ENCODE measurements around the gene SWI5. TPM values are rescaled to one million over a fixed set of nuclear protein-coding genes. Genes with fewer than 3 reads are reported as not detected.

The SWI5 gene
- total and polyA plus RNA-seq, 2 experiments from 2014 or later, result 26.6 to 42.5 TPM

GRCh38 chr9:128257086-128257825 lies 18.8 kb upstream of the SWI5 start (continued):
- no peak for TF ChIP-seq ETS1 (IDR thresholded peaks at IDR 0.05)
- no peak for TF ChIP-seq NANOG (IDR thresholded peaks at IDR 0.05; ENCODE audit: borderline replicate concordance)
- no peak for TF ChIP-seq REST (IDR thresholded peaks at IDR 0.05; ENCODE audit: unreplicated experiment)
- TF ChIP-seq STAT1 (IDR thresholded peaks at IDR 0.05; ENCODE audit: unreplicated experiment), result no peak
- TF ChIP-seq CREB1 (CRISPR knock-in tag; IDR thresholded peaks at IDR 0.05; ENCODE audit: low read depth), result no peak
- TF ChIP-seq JUNB (IDR thresholded peaks at IDR 0.05; ENCODE audit: unreplicated experiment), result no peak
- TF ChIP-seq CTCF (conservative IDR thresholded peaks at IDR 0.05; ENCODE audit: low read depth in 2 of 2), result no peak

GRCh38 chr9:128257907-128258306 lies 18.2 kb upstream of the SWI5 start:
- Mint-ChIP-seq H3K36me3 (ENCODE audit: low read depth) (peaks cover 35% of the 10 kb centered on the region), H3K4me1 (peaks cover 26% of the 10 kb centered on the region), H3K27me3 (ENCODE audit: insufficient read depth, low read depth, poor library complexity) (peaks cover 21% of the 10 kb centered on the region), H3K4me3 (no peak overlapping the region; the same call in 2 of the 3 replicates), H3K27ac (peak overlapping the region; percentile 41; the same call in 1 of the 2 replicates), H3K9me3 (no peaks in the 10 kb centered on the region; the same call in 2 of the 3 replicates)
- ATAC-seq (no peak), DNase-seq (ENCODE audit: low spot score) (no peak)
- Histone ChIP-seq H2AFZ (no peak overlapping the region), H4K20me1 (replicated peaks; ENCODE audit: insufficient read depth) (peaks cover 18% of the 10 kb centered on the region), H3K9me2 (ENCODE audit: insufficient read depth) (no peaks in the 10 kb centered on the region), H3F3A (replicated peaks; ENCODE audit: low read depth) (peaks cover 10% of the 10 kb centered on the region; the same call in 1 of the 2 replicates), H3K27ac (ENCODE audit: low read depth) (no peak overlapping the region), H3K4me2 (no peak overlapping the region), H3K79me2 (replicated peaks; ENCODE audit: insufficient read depth) (no peaks in the 10 kb centered on the region), H3K36me3 (ENCODE audit: insufficient read depth) (peaks cover 4% of the 10 kb centered on the region; the same call in 1 of the 2 replicates), H3K4me3 (no peak overlapping the region), H3K4me1 (ENCODE audit: insufficient read depth) (peaks cover 7% of the 10 kb centered on the region), H3K27me3 (ENCODE audit: insufficient read depth) (no peaks in the 10 kb centered on the region)
- no peak for TF ChIP-seq STAT1 (IDR thresholded peaks at IDR 0.05; ENCODE audit: unreplicated experiment)
- no peak for TF ChIP-seq CTCF (conservative IDR thresholded peaks at IDR 0.05; ENCODE audit: low read depth in 2 of 2)
- TF ChIP-seq EZH2phosphoT487 (IDR thresholded peaks at IDR 0.05; ENCODE audit: unreplicated experiment), result no peak
- no peak for TF ChIP-seq ZNF114 (CRISPR knock-in tag; IDR thresholded peaks at IDR 0.05)
- no peak for TF ChIP-seq NANOG (IDR thresholded peaks at IDR 0.05; ENCODE audit: borderline replicate concordance)
- no peak for TF ChIP-seq JUNB (IDR thresholded peaks at IDR 0.05; ENCODE audit: unreplicated experiment)
- TF ChIP-seq ZNF331 (CRISPR knock-in tag; IDR thresholded peaks at IDR 0.05; ENCODE audit: low read depth), result no peak
- TF ChIP-seq CREB1 (CRISPR knock-in tag; IDR thresholded peaks at IDR 0.05; ENCODE audit: low read depth), result no peak
- TF ChIP-seq EZH2 (IDR thresholded peaks at IDR 0.05; ENCODE audit: low read depth, unreplicated experiment), result no peak
- TF ChIP-seq ETS1 (IDR thresholded peaks at IDR 0.05), result no peak
- TF ChIP-seq POLR2AphosphoS5 (IDR thresholded peaks at IDR 0.05; ENCODE audit: low read depth), result no peak
